GM19238 (cell line): ENCODE results near the gene SRSF6.
A peak's percentile ranks its signal among the peaks of the same experiment; 100 is the strongest.
"Not testable (repeated sequence)": the region's sequence is repeated elsewhere in the genome, so short reads cannot be mapped to it uniquely, and the experiment has no call there.

Experiments
- DNase-seq: peaks from one replicate; pipeline ENCODE4 v3.0.0; 2011; ENCODE audit warnings: low spot score; ENCODE audit not compliant: insufficient read length

The SRSF6 gene

GRCh38 chr20:43457640-43458421 is at the start of gene SRSF6:
SRSF6 (plus strand) TSS chr20:43457896; CDS start chr20:43458034, 138 bp downstream.
- DNase-seq, result peak; percentile 85

GRCh38 chr20:43408848-43409576 is 48.7 kb upstream of the SRSF6 start:
- no peak for DNase-seq

GRCh38 chr20:43409577-43409913 is 48.2 kb upstream of the SRSF6 start:
- no peak for DNase-seq

GRCh38 chr20:43415661-43416430 is 41.9 kb upstream of the SRSF6 start:
- no peak for DNase-seq

GRCh38 chr20:43416591-43417228 is 41.0 kb upstream of the SRSF6 start:
- no peak for DNase-seq

GRCh38 chr20:43420192-43420591 is 37.5 kb upstream of the SRSF6 start:
- DNase-seq, result no peak

- DNase-seq, result not testable (repeated sequence)
Measured at GRCh38 chr20:43420913-43421312, 36.8 kb upstream of the SRSF6 start.

GRCh38 chr20:43426172-43426571 is 31.5 kb upstream of the SRSF6 start:
- DNase-seq, result no peak

- DNase-seq, result no peak
Measured at GRCh38 chr20:43430265-43431133, 27.2 kb upstream of the SRSF6 start.

- DNase-seq, result no peak
Measured at GRCh38 chr20:43431134-43431519, 26.6 kb upstream of the SRSF6 start.

GRCh38 chr20:43432498-43432897 is 25.2 kb upstream of the SRSF6 start:
- no peak for DNase-seq

GRCh38 chr20:43433250-43433854 is 24.3 kb upstream of the SRSF6 start:
- DNase-seq, result no peak

- no peak for DNase-seq
Measured at GRCh38 chr20:43434565-43434964, 23.1 kb upstream of the SRSF6 start.

GRCh38 chr20:43438578-43439316 is 18.9 kb upstream of the SRSF6 start:
- DNase-seq, result peak; percentile 25

- no peak for DNase-seq
Measured at GRCh38 chr20:43440531-43440930, 17.2 kb upstream of the SRSF6 start.

- DNase-seq, result no peak
Measured at GRCh38 chr20:43442282-43442880, 15.3 kb upstream of the SRSF6 start.

- no peak for DNase-seq
Measured at GRCh38 chr20:43444107-43444506, 13.6 kb upstream of the SRSF6 start.

- no peak for DNase-seq
Measured at GRCh38 chr20:43446361-43446879, 11.3 kb upstream of the SRSF6 start.

GRCh38 chr20:43448431-43448747 is 9.3 kb upstream of the SRSF6 start:
- DNase-seq, result not testable (repeated sequence)
